NCI-H1092 (cell line): Measurements from ENCODE around the gene FSIP1.

Experiments
- DNase-seq: peaks from one replicate; lab custom pipeline; 2025; lab: John Stamatoyannopoulos, UW

The FSIP1 gene

GRCh38 chr15:39593656-39594445 is 188.8 kb downstream of the FSIP1 start:
- DNase-seq, result no peak

GRCh38 chr15:39593071-39593655 is 189.5 kb downstream of the FSIP1 start:
- DNase-seq, result no peak

- DNase-seq, result no peak
These were observed 190.1 kb downstream of the FSIP1 start for GRCh38 chr15:39592500-39592899.

- DNase-seq, result no peak
These were observed 190.7 kb downstream of the FSIP1 start for GRCh38 chr15:39591896-39592315.

- no peak for DNase-seq
These were observed 191.3 kb downstream of the FSIP1 start for GRCh38 chr15:39591141-39591895.

GRCh38 chr15:39589815-39590644 is 192.6 kb downstream of the FSIP1 start:
- DNase-seq, result no peak

GRCh38 chr15:39589193-39589814 is 193.3 kb downstream of the FSIP1 start:
- no peak for DNase-seq

- DNase-seq, result no peak
These were observed 194.0 kb downstream of the FSIP1 start for GRCh38 chr15:39588531-39589192.

- no peak for DNase-seq
These were observed 194.7 kb downstream of the FSIP1 start for GRCh38 chr15:39587731-39588530.

GRCh38 chr15:39587096-39587721 is 195.4 kb downstream of the FSIP1 start:
- no peak for DNase-seq

GRCh38 chr15:39586387-39587095 is 196.1 kb downstream of the FSIP1 start:
- no peak for DNase-seq

GRCh38 chr15:39585871-39586301 is 196.8 kb downstream of the FSIP1 start:
- no peak for DNase-seq

- no peak for DNase-seq
These were observed 197.2 kb downstream of the FSIP1 start for GRCh38 chr15:39585389-39585841.

GRCh38 chr15:39584662-39585388 is 197.8 kb downstream of the FSIP1 start:
- no peak for DNase-seq

- no peak for DNase-seq
These were observed 198.4 kb downstream of the FSIP1 start for GRCh38 chr15:39584266-39584659.

- no peak for DNase-seq
These were observed 198.9 kb downstream of the FSIP1 start for GRCh38 chr15:39583596-39584265.

GRCh38 chr15:39582977-39583595 is 199.6 kb downstream of the FSIP1 start:
- DNase-seq, result no peak
